Activated naive CD8-positive, alpha-beta T cell treated with anti-CD3 and anti-CD28 coated beads, Interleukin-2, amount 50 U/mL, for 16 hours (primary cell): ENCODE measurements around the gene ATF3.

Experiments
- DNase-seq: peaks from one replicate; pipeline ENCODE4 v3.0.0-alpha.2; 2020; ENCODE audit warnings: low read depth, low spot score

The ATF3 gene

GRCh38 chr1:212586206-212587015 lies 22.1 kb upstream of the ATF3 start:
- DNase-seq: no peak

GRCh38 chr1:212587016-212587887 lies 21.3 kb upstream of the ATF3 start:
- no peak for DNase-seq

- no peak for DNase-seq
Observed at GRCh38 chr1:212587888-212588510, 20.6 kb upstream of the ATF3 start.

GRCh38 chr1:212589446-212589845 lies 19.1 kb upstream of the ATF3 start:
- no peak for DNase-seq

- DNase-seq: no peak
Observed at GRCh38 chr1:212591922-212592321, 16.6 kb upstream of the ATF3 start.

GRCh38 chr1:212593821-212594251 lies 14.7 kb upstream of the ATF3 start:
- DNase-seq: no peak

- DNase-seq: no peak
Observed at GRCh38 chr1:212594640-212595039, 13.9 kb upstream of the ATF3 start.

- DNase-seq: no peak
Observed at GRCh38 chr1:212595229-212595628, 13.3 kb upstream of the ATF3 start.

- DNase-seq: peak; percentile 22
Observed at GRCh38 chr1:212595787-212596714, 12.5 kb upstream of the ATF3 start.

- no peak for DNase-seq
Observed at GRCh38 chr1:212596798-212597197, 11.8 kb upstream of the ATF3 start.

GRCh38 chr1:212597487-212597886 lies 11.1 kb upstream of the ATF3 start:
- no peak for DNase-seq

- DNase-seq: no peak
Observed at GRCh38 chr1:212600071-212600915, 8.3 kb upstream of the ATF3 start.

GRCh38 chr1:212600980-212601379 lies 7.6 kb upstream of the ATF3 start:
- DNase-seq: no peak

GRCh38 chr1:212601524-212601923 lies 7.0 kb upstream of the ATF3 start:
- DNase-seq: no peak

GRCh38 chr1:212605441-212606394 lies 2.8 kb upstream of the ATF3 start:
- no peak for DNase-seq

GRCh38 chr1:212606395-212607205 lies 2.0 kb upstream of the ATF3 start:
- DNase-seq: no peak

- no peak for DNase-seq
Observed at GRCh38 chr1:212607206-212607912, 1.2 kb upstream of the ATF3 start.
